Measurements from ENCODE around the gene KCNMA1. TPM values are rescaled to one million over a fixed set of nuclear protein-coding genes. Genes with fewer than 3 reads are reported as not detected.

Gene KCNMA1
- total RNA-seq, 1 experiment from 2014 or later = 0.49 TPM

DNA sequence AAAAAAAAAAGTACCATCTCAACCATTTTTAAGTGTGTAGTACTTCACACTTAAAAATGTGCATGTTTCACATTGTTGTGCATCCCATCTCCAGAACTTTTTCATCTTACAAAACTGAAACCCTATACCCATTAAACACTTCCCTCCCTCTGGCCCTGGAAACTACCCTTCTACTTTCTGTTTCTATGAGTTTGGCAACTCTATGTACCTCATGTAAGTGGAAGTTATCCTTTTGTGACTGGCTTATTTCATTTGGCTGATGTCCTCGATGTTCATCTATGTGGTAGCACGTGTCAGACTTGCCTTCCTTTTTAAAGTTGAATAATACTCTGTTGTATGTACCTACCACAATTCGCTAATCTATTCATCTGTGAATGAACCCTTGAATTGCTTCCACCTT lies 12.2 kb downstream of the KCNMA1 start (continued):
- no peak for TF ChIP-seq CTCF (IDR thresholded peaks at IDR 0.05 in 2 of 3, conservative IDR thresholded peaks at IDR 0.05 in 1 of 3; ENCODE audit: borderline replicate concordance in 1 of 3, insufficient read depth in 1 of 3, low read depth in 2 of 3, low read length in 2 of 3)
- no peak for TF ChIP-seq ELF1 (IDR thresholded peaks at IDR 0.05; ENCODE audit: borderline replicate concordance, low read depth)
- no peak for TF ChIP-seq ZFX (IDR thresholded peaks at IDR 0.05)
- no peak for TF ChIP-seq SP1 (IDR thresholded peaks at IDR 0.05; ENCODE audit: low read depth)
- no peak for TF ChIP-seq POLR2A (IDR thresholded peaks at IDR 0.05; ENCODE audit: borderline replicate concordance, extremely low read depth, insufficient read depth, insufficient read length)
- no peak for TF ChIP-seq CEBPB (IDR thresholded peaks at IDR 0.05; ENCODE audit: low read depth)
- TF ChIP-seq ZNF274 (IDR thresholded peaks at IDR 0.05; ENCODE audit: low read depth, low read length) = no peak
- no peak for TF ChIP-seq SRF (IDR thresholded peaks at IDR 0.05; ENCODE audit: low read depth)

DNA sequence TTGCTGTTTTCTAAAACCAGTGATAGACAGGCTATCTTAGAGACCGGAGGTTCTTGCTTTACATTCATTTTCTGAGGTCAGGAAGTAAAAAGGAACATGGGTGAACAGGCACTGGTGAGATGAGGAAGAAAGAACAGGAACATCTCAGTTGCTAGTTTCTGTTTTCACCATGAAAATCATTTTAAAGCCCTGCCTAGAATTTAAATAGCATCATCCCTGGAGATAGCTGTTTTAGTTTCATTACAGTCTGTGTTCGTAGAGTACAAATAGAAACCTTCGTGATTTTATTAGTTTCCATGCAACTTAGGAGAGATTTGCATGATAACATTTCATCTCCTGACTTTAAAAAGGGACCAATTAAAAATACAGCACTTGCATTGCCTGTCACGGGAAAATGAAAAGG lies 14.7 kb downstream of the KCNMA1 start:
- no peaks in the 10 kb centered on the region for H4K20me1 ChIP-seq (ENCODE audit: insufficient read depth)
- ATAC-seq = no peak
- no peaks in the 10 kb centered on the region for H3K9me2 ChIP-seq (ENCODE audit: insufficient read depth)
- POLR2A ChIA-PET = no interaction called here
- H3K36me3 ChIP-seq (ENCODE audit: control insufficient read depth in 1 of 2, insufficient read depth in 2 of 2, low read length in 2 of 2) = no peaks in the 10 kb centered on the region
- no peaks in the 10 kb centered on the region for H3K9me3 ChIP-seq (ENCODE audit: control insufficient read depth in 1 of 2, insufficient read depth in 1 of 2, low read depth in 1 of 2, low read length in 2 of 2)
- H3K9ac ChIP-seq (ENCODE audit: low read length) = no peak overlapping the region
- H3K27ac ChIP-seq (ENCODE audit: low read depth, low read length) = no peak overlapping the region
- no peaks in the 10 kb centered on the region for H3K79me2 ChIP-seq (ENCODE audit: insufficient read depth, low read length)
- CTCF ChIA-PET = no interaction called here
- DNase-seq (ENCODE audit: low read depth, low spot score) = no peak
- no peak overlapping the region for H3K4me2 ChIP-seq (ENCODE audit: low read length)
- no peaks in the 10 kb centered on the region for H3K27me3 ChIP-seq (ENCODE audit: insufficient read depth, low read length)
- RAD21 ChIA-PET (ENCODE audit: low non-redundant PET in 1 of 2, low total read pairs in 2 of 2, uncharacterized antibody in 2 of 2, unreplicated experiment in 2 of 2) = no interaction called here
- no peak overlapping the region for H3K4me3 ChIP-seq (replicated peaks in 1 of 2; ENCODE audit: low read depth in 1 of 2, low read length in 2 of 2)
- no TSS peak for BruUV-seq (replicated peaks)
- no peak overlapping the region for H2AFZ ChIP-seq (ENCODE audit: low read depth, low read length, poor library complexity, severe bottlenecking)
- intact Hi-C loops (cut with micrococcal nuclease) = no loop called here
- no peaks in the 10 kb centered on the region for H3K4me1 ChIP-seq (ENCODE audit: control insufficient read depth in 1 of 2, insufficient read depth in 2 of 2, low read length in 2 of 2)
- no peak for TF ChIP-seq EZH2 (IDR thresholded peaks at IDR 0.05)
- TF ChIP-seq ELF1 (IDR thresholded peaks at IDR 0.05; ENCODE audit: borderline replicate concordance, low read depth) = no peak
- TF ChIP-seq, protein P1, sequence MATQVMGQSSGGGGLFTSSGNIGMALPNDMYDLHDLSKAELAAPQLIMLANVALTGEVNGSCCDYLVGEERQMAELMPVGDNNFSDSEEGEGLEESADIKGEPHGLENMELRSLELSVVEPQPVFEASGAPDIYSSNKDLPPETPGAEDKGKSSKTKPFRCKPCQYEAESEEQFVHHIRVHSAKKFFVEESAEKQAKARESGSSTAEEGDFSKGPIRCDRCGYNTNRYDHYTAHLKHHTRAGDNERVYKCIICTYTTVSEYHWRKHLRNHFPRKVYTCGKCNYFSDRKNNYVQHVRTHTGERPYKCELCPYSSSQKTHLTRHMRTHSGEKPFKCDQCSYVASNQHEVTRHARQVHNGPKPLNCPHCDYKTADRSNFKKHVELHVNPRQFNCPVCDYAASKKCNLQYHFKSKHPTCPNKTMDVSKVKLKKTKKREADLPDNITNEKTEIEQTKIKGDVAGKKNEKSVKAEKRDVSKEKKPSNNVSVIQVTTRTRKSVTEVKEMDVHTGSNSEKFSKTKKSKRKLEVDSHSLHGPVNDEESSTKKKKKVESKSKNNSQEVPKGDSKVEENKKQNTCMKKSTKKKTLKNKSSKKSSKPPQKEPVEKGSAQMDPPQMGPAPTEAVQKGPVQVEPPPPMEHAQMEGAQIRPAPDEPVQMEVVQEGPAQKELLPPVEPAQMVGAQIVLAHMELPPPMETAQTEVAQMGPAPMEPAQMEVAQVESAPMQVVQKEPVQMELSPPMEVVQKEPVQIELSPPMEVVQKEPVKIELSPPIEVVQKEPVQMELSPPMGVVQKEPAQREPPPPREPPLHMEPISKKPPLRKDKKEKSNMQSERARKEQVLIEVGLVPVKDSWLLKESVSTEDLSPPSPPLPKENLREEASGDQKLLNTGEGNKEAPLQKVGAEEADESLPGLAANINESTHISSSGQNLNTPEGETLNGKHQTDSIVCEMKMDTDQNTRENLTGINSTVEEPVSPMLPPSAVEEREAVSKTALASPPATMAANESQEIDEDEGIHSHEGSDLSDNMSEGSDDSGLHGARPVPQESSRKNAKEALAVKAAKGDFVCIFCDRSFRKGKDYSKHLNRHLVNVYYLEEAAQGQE (IDR thresholded peaks at IDR 0.05; ENCODE audit: low read depth) = no peak
- TF ChIP-seq, protein P2, sequence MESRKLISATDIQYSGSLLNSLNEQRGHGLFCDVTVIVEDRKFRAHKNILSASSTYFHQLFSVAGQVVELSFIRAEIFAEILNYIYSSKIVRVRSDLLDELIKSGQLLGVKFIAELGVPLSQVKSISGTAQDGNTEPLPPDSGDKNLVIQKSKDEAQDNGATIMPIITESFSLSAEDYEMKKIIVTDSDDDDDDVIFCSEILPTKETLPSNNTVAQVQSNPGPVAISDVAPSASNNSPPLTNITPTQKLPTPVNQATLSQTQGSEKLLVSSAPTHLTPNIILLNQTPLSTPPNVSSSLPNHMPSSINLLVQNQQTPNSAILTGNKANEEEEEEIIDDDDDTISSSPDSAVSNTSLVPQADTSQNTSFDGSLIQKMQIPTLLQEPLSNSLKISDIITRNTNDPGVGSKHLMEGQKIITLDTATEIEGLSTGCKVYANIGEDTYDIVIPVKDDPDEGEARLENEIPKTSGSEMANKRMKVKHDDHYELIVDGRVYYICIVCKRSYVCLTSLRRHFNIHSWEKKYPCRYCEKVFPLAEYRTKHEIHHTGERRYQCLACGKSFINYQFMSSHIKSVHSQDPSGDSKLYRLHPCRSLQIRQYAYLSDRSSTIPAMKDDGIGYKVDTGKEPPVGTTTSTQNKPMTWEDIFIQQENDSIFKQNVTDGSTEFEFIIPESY (IDR thresholded peaks at IDR 0.05; ENCODE audit: extremely low read depth, insufficient replicate concordance, low read length) = no peak
- TF ChIP-seq SRF (IDR thresholded peaks at IDR 0.05; ENCODE audit: low read depth) = no peak
- no peak for TF ChIP-seq SP1 (IDR thresholded peaks at IDR 0.05; ENCODE audit: low read depth)
- no peak for TF ChIP-seq ZNF274 (IDR thresholded peaks at IDR 0.05; ENCODE audit: low read depth, low read length)
- no peak for TF ChIP-seq EZH2phosphoT487 (IDR thresholded peaks at IDR 0.05; ENCODE audit: borderline replicate concordance)
- no peak for TF ChIP-seq POLR2A (IDR thresholded peaks at IDR 0.05; ENCODE audit: borderline replicate concordance, extremely low read depth, insufficient read depth, insufficient read length)
- no peak for TF ChIP-seq CTCF (IDR thresholded peaks at IDR 0.05 in 2 of 3, conservative IDR thresholded peaks at IDR 0.05 in 1 of 3; ENCODE audit: borderline replicate concordance in 1 of 3, insufficient read depth in 1 of 3, low read depth in 2 of 3, low read length in 2 of 3)
- no peak for TF ChIP-seq YY1 (IDR thresholded peaks at IDR 0.05; ENCODE audit: extremely low read depth, insufficient replicate concordance, low read depth, low read length)
- no peak for TF ChIP-seq EGR1 (IDR thresholded peaks at IDR 0.05; ENCODE audit: low read depth)

Data from HCT116 (cell line).